AG09309 (cell line): ENCODE results near the gene KLHL14.

Source experiments
- DNase-seq: peaks from one replicate; pipeline ENCODE4 v3.0.0-alpha.2; 2010; ENCODE audit warnings: low read depth
- H3K4me3 ChIP-seq: 2 replicates; pipeline ENCODE4 v1.5.1; 2011; ENCODE audit warnings: mild to moderate bottlenecking, low read depth, low read length, moderate library complexity; ENCODE audit not compliant: control insufficient read depth
- CTCF ChIP-seq: IDR thresholded peaks from 2 replicates; pipeline ENCODE4 v1.5.1; 2011; ENCODE audit warnings: mild to moderate bottlenecking, low read depth, low read length, inconsistent platforms; ENCODE audit not compliant: insufficient read depth, control insufficient read depth; ENCODE audit errors: missing control alignments

KLHL14 gene

GRCh38 chr18:32770666-32771168 lies 2.1 kb downstream of the KLHL14 start:
- TF ChIP-seq CTCF, result no peak
- DNase-seq, result no peak
- H3K4me3 ChIP-seq, result no peak overlapping the region

GRCh38 chr18:32770054-32770665 lies 2.7 kb downstream of the KLHL14 start:
- H3K4me3 ChIP-seq, result no peak overlapping the region
- TF ChIP-seq CTCF, result no peak
- DNase-seq, result no peak

DNA sequence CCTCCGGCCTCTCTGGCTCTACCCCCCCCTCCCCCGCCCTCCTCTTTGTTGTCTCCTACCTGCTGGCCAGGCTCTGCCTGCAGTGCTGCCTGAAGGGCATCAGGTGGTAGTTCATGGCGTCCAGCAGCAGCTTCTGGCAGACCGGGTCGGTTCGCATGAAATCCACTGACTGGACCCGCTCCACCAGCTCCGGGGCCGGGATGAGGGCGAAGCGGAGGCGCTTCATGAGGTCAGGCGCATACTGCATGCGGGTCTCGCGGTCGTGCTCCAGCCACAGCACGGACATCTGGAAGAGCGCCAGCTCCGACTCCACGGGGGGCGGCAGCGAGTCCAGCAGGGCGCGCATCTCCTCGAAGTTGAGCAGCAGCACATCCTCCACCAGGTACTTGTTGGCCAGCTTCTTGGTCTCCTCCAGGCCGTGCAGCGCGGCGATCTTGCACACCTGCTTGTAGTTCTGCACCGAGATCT lies 3.2 kb downstream of the KLHL14 start:
- DNase-seq, result no peak
- H3K4me3 ChIP-seq, result no peak overlapping the region
- TF ChIP-seq CTCF, result no peak

DNA sequence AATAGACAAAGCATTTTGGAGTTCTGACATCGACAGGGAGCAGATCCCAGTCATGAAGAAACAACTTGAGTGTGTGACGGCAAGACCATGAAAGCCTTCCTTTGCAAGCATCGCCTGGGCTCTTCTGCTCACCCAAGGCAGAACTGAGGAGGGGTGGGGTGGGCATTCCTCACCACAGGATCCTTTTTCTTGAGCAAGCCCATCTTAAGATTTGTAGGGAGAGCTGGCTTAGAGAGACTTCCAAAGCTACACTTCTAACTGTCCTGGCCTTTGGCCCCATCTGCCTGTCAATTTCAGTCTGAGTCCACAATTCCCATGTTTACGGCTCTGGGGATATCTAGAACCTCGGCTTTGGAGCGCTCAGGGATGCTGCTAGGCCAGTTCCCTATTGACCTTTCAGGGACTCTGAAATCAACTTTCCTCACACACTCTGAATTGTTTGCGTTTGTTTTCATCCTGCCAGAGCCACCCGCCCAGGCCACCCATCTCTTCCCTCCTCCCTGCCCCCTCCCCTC lies 3.7 kb downstream of the KLHL14 start:
- no peak for DNase-seq
- H3K4me3 ChIP-seq, result no peak overlapping the region
- TF ChIP-seq CTCF, result no peak

GRCh38 chr18:32767400-32767799 lies 5.4 kb downstream of the KLHL14 start:
- no peak for DNase-seq
- no peak for TF ChIP-seq CTCF
- no peak overlapping the region for H3K4me3 ChIP-seq

DNA sequence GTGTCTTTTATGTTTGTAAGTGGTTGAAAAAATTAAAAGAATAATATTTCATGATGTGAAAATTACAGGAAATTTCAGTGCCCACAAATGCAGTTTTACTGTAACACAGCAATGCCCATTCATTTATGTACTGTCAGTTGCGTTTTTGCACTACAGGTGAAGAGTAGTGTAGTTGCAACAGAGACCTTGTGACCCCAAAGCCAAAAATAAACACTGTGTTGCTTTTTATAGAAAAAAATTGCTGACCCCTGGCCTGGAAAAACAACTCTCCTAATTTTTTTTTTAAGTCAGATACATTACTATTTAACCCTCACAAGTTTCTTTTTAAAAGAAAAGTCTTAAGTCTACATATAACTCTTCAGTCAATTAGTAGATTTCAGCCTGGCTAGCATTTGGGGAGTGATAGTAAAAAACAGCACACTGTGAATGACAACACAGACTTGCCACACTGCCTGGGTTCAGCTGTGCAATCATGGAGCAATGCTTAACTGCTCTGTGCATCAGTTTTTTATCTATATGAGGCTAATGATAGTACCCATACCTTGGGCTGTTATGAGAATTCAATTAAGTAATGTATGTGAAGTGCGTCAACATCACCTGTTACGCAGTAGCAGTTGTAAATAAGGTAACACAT lies 8.1 kb downstream of the KLHL14 start:
- TF ChIP-seq CTCF, result no peak
- no peak for DNase-seq

More for the DNA sequence above, 8.1 kb downstream of the KLHL14 start:
- no peak overlapping the region for H3K4me3 ChIP-seq
